Kidney tubule cell (primary cell): ENCODE measurements around the gene TMEM233.
"Not testable (repeated sequence)": the region's sequence is repeated elsewhere in the genome, so short reads cannot be mapped to it uniquely, and the experiment has no call there.

Experiments used
- DNase-seq: peaks from one replicate; pipeline ENCODE4 v3.0.0-alpha.2; 2018; ENCODE audit warnings: low spot score

Gene TMEM233

DNA sequence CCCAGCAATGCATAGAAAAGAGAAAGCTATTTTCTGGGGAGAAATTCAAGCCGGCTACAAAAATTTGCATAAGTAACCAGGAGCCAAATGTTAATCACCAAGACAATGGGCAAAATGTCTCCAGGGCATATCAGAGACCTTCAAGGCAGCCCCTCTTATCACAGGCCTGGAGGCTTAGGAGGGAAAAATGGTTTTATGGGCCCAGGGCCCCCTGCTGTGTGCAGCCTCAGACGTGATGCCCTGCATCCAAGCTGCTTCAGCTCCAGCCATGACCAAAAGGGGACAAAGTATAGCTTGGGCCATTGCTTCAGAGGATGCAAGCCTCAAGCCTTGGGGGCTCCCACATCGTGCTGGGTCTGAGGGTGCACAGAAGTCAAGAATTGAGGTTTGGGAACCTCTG lies 15.8 kb downstream of the TMEM233 start:
- DNase-seq: no peak

DNA sequence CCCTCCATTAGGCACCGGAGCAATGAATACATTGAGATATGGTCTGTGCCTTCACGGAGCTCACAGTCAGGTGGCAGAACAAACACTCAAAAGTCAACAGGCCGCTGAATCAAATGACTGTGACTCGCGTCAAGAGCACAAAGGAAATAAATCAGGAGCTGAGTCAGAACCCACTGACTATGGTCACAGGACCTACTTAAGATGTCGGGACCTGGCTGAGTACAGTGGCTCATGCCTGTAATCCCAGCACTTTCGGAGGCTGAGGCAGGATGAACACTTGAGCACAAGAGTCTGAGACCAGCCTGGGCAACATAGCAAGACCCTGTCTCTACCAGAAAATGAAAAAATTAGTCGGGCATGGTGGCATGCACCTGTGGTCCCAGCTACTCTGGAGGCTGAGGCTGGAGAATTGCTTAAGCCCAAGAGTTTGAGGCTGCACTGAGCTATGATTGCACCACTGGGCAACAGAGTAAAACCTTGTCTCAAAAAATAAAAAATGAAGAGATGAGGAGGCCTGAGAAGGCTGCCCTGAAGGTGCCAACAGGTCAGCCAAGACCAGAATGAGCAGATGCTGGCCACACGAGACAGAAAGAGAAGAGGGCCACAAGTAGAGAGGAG lies 19.9 kb downstream of the TMEM233 start:
- DNase-seq: peak; percentile 89

DNA sequence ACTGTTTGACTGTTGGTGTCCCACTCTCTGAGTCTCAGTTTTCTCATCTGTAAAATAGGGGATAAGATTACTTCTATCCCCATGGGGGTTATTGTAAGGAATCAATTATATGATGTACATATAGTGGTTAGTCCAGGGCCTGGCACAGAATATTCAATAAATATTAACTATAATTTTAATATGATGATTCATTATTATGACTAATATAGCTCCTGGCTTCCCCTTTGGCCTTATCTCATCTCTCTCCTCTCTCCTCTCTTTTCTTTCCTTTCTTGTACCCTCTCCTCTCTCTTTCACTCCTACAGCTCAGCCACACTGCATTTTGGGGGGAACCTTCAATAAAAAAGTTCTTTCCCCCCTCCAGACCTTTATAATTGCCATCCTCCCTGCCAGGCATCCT lies 21.1 kb downstream of the TMEM233 start:
- no peak for DNase-seq

DNA sequence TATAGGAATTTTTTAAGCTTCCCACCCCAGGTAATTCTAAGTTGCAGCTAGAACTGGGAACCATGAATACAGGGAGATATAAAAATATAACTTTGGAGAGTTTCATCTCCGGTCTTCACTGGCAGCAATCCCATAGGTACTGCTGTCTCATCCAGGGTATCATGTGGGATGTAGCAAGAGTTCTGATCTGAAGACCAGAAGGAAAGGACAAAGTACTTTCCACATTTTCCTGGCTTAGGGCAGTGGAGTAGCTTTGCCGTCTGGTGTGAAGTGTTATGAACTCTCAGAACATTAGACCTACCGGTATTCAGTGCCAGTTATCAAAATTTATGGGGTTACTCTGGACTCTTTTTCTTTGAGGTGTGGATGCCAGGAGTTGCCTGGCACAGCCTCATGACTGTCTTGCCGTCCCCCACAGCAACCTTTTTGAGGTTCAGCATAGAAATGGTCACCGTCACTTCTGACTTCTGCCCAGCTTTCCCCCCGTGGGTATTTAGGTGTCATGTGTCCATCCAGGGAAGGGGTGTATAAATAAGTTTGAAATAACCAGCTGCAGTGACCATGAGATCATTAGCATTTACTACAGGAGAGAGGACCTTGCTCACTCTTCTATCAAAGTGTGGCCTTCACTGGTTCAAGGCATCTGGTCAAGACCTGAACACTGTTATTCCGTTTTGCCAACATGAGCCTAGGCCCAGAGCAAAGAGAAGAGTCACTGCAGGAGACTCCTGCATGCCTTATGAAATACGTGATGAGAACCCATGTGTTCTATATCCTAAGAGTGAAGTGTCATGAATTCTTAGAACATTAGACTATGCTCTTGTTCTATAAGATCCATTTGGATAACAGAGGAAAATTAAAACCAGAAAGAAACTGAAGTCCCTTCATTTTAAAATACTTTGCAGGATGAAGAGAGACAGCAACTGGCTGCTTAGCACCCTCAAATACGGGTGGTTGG lies 22.2 kb downstream of the TMEM233 start:
- no peak for DNase-seq

DNA sequence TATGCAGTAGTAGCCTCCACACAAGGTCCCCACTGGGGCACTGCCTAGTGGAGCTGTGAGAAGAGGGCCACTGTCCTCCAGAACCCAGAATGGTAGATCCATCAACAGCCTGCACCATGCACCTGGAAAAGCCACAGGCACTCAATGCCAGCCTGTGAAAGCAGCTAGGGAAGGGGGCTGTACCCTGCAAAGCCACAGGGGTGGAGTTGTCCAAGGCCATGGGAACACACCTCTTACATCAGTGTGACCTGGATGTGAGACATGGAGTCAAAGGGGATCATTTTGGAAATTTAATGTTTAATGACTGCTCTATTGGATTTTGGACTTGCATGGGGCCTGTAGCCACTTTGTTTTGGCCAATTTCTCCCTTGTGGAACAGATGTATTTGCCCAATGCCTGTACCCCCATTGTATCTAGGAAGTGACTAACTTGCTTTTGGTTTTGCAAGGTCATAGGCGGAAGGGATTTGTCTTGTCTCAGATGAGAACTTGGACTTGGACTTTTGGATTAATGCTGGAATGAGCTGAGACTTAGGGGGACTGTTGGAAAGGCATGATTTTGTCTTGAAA lies 24.8 kb downstream of the TMEM233 start:
- DNase-seq: not testable (repeated sequence)

- DNase-seq: no peak
These were observed 26.9 kb downstream of the TMEM233 start for GRCh38 chr12:119620490-119620889.

GRCh38 chr12:119621878-119622277 lies 28.3 kb downstream of the TMEM233 start:
- DNase-seq: peak; percentile 13

- peak; percentile 24 for DNase-seq
These were observed 31.4 kb downstream of the TMEM233 start for GRCh38 chr12:119624966-119625365.

DNA sequence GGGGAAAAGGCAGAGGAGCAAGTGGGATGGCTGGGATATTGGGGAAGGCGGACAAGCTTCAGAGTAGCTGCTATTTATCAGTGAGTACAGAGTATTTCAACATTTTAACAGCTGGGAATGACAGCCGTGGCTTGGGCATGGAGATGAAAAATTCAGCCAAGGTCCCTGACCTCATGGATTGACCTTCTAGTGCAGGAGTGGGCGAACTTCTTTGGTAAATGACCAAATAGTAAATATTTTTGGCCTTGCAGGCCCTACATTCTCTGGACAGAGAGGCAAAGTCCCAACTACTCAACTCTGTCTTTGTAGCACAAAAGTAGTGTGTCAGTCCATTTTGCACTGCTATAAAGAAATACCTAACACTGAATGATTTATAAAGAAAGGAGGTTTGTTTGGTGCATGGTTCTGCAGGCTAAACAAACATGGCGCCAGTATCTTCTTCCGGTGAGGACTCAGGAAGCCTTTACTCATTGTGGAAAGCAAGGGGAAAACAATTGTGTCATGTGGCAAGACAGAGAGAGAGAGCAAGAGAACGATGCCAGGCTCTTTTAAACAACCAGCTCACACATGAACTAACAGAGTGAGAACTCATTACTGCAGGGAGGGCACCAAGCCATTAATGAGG lies 33.6 kb downstream of the TMEM233 start:
- no peak for DNase-seq

- DNase-seq: no peak
These were observed 34.1 kb downstream of the TMEM233 start for GRCh38 chr12:119627686-119628085.

- no peak for DNase-seq
These were observed 36.7 kb downstream of the TMEM233 start for GRCh38 chr12:119630223-119630780.

GRCh38 chr12:119630962-119631550 lies 37.5 kb downstream of the TMEM233 start:
- DNase-seq: no peak

DNA sequence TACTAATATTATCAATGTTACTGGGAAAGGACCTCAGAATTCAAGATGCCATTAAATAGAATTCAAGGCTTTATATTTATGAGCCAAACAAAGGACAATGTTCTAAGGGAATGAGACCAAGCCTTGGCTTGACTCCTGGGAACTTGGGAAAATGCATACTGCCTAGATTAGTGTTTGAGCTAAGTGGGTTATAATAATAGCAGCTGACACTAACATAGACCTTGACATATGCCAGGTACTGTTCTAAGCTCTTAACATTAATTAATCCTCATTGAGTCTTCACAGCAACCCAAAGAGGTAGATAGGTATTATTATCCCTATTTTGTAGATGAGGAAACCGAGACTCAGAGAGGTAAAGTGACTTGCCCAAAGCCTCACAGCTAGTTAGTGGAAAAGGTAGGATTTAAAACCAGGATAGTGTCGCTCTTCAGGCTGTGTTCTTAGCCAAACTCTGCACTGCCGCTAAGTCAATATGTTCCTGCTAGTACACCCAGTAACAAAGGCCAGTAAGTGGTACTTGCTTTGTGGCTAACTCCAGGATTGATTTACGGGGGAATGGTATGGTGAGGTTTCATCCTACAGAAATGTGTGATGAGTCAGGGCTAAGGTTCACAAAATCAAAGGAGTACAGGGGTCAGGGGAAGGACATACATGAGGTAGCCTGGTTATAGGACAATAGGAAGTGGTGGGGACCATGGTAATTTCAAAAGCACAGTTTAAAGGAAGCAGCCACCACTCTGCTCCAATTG lies 38.5 kb downstream of the TMEM233 start:
- peak; percentile 44 for DNase-seq

GRCh38 chr12:119634743-119635142 lies 41.2 kb downstream of the TMEM233 start:
- no peak for DNase-seq

- no peak for DNase-seq
These were observed 49.4 kb downstream of the TMEM233 start for GRCh38 chr12:119642986-119643385.

DNA sequence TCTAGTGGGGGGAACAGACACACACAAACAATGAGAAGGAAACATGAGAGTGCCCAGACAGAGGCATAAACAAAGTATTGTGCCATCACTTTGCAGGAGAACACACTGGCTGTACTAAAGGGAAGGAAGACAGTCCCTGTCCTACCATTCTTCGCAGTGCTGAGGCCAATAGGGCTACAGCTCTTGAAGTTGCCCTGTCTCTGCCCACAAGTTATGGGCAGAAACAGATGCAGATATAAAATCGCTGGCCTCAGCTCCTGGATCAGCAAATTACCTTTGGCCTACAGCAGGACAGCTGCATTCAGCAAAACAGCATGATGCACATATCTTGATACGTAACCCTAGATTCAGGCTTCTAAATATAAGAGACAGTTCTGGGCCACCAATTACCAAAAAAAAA lies 51.4 kb downstream of the TMEM233 start:
- no peak for DNase-seq

DNA sequence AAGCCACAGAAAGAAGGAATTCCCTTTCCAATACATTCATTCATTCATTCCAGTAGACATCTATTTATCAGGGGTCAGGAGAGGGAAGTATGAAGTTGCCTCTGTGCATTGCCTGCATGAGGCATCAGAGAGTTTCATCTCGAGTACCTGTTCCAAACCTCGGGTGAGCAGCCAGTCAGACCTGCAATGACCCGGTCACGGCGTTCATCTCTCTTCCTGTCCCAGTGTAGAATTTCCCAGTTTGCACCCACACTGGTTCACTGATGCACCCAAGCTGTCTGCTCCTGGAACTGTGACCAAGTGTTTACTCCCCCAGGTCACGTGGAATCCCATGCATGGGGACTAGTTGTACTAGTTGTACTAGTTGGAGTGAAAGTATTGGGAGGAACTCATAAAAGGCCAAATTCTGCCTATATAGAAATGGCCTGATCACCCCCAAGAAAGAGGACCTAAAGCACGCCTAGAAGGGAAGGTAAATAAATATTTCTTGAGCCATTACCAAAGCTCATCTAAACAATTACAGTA lies 52.0 kb downstream of the TMEM233 start:
- no peak for DNase-seq

GRCh38 chr12:119649202-119649808 lies 55.7 kb downstream of the TMEM233 start:
- peak; percentile 32 for DNase-seq

- no peak for DNase-seq
These were observed 59.1 kb downstream of the TMEM233 start for GRCh38 chr12:119652665-119653064.

DNA sequence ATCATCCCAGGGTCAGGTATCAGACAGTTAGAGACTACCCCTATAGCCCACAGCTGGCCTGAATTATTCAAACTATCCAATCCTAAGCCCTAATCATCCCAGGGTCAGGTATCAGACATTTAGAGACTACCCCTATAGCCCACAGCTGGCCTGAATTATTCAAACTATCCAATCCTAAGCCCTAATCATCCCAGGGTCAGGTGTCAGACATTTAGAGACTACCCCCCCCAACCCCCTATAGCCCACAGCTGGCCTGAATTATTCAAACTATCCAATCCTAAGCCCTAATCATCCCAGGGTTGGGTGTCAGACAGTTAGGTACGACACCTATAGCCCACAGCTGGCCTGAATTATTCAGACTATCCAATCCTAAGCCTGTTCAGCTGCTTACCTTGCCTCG lies 63.4 kb downstream of the TMEM233 start:
- DNase-seq: not testable (repeated sequence)
